ENCODE measurements around the gene TSSC4. TPM values are rescaled to one million over a fixed set of nuclear protein-coding genes. Genes with fewer than 3 reads are reported as not detected.

The TSSC4 gene
- total RNA-seq, 2 donors from 2014 or later, result 31.8 to 38.7 TPM

- no peak for DNase-seq (ENCODE audit: low spot score in 2 of 2)
- H3K36me3 Mint-ChIP-seq, result peaks cover 0 to 4% of the 10 kb centered on the region in 2 donors
- no peaks in the 10 kb centered on the region for H3K9me3 Mint-ChIP-seq
- ATAC-seq, result no peak
- H3K27ac Mint-ChIP-seq, result peak overlapping the region; percentile 78 to 92
These were observed 19.7 kb upstream of the TSSC4 start for GRCh38 chr11:2380807-2381350.

- DNase-seq (ENCODE audit: low spot score in 2 of 2), result no peak
- Mint-ChIP-seq H3K9me3 (no peaks in the 10 kb centered on the region), H3K36me3 (peaks cover 0 to 4% of the 10 kb centered on the region in 2 donors), H3K27ac (peak overlapping the region; percentile 78 to 92)
- ATAC-seq, result no peak
These were observed 18.9 kb upstream of the TSSC4 start for GRCh38 chr11:2381494-2382128.

GRCh38 chr11:2382129-2382517 lies 18.4 kb upstream of the TSSC4 start:
- peak overlapping the region; percentile 29 to 62 for H3K27ac Mint-ChIP-seq
- no peak for DNase-seq (ENCODE audit: low spot score in 2 of 2)
- ATAC-seq, result no peak
- H3K9me3 Mint-ChIP-seq, result no peaks in the 10 kb centered on the region
- peaks cover 0 to 4% of the 10 kb centered on the region in 2 donors for H3K36me3 Mint-ChIP-seq

GRCh38 chr11:2382936-2383851 lies 17.4 kb upstream of the TSSC4 start:
- Mint-ChIP-seq H3K36me3 (peaks cover 0 to under 1% of the 10 kb centered on the region in 2 donors), H3K27ac (peak overlapping the region; percentile 29 to 62), H3K9me3 (no peaks in the 10 kb centered on the region)
- ATAC-seq (no peak), DNase-seq (ENCODE audit: low spot score in 2 of 2) (no peak)

- no peaks in the 10 kb centered on the region for H3K9me3 Mint-ChIP-seq
- DNase-seq (ENCODE audit: low spot score in 2 of 2) (no peak), ATAC-seq (no peak)
- H3K36me3 Mint-ChIP-seq, result no peaks in the 10 kb centered on the region
- H3K27ac Mint-ChIP-seq, result no peak overlapping the region
These were observed 16.4 kb upstream of the TSSC4 start for GRCh38 chr11:2383852-2384804.

- no peaks in the 10 kb centered on the region for H3K9me3 Mint-ChIP-seq
- no peaks in the 10 kb centered on the region for H3K36me3 Mint-ChIP-seq
- ATAC-seq (no peak), DNase-seq (ENCODE audit: low spot score in 2 of 2) (no peak)
- H3K27ac Mint-ChIP-seq, result peak overlapping the region in 1 of 2 donors; percentile 46
These were observed 15.1 kb upstream of the TSSC4 start for GRCh38 chr11:2385156-2386151.

- DNase-seq (ENCODE audit: low spot score in 2 of 2) (no peak), ATAC-seq (no peak)
- Mint-ChIP-seq H3K27ac (peak overlapping the region in 1 of 2 donors; percentile 46), H3K36me3 (no peaks in the 10 kb centered on the region), H3K9me3 (no peaks in the 10 kb centered on the region)
These were observed 14.0 kb upstream of the TSSC4 start for GRCh38 chr11:2386591-2386990.

- Mint-ChIP-seq H3K36me3 (no peaks in the 10 kb centered on the region), H3K9me3 (no peaks in the 10 kb centered on the region), H3K27ac (peak overlapping the region; percentile 46 to 55)
- ATAC-seq (peak; percentile 30 to 64), DNase-seq (ENCODE audit: low spot score in 2 of 2) (no peak)
These were observed 13.1 kb upstream of the TSSC4 start for GRCh38 chr11:2387266-2387987.

- Mint-ChIP-seq H3K27ac (peak overlapping the region; percentile 68 to 79), H3K9me3 (no peaks in the 10 kb centered on the region), H3K36me3 (no peaks in the 10 kb centered on the region)
- DNase-seq (ENCODE audit: low spot score in 2 of 2) (no peak), ATAC-seq (no peak)
These were observed 11.8 kb upstream of the TSSC4 start for GRCh38 chr11:2388431-2389376.

GRCh38 chr11:2389377-2390026 lies 11.0 kb upstream of the TSSC4 start:
- H3K27ac Mint-ChIP-seq, result peak overlapping the region; percentile 79 to 93
- H3K36me3 Mint-ChIP-seq, result no peaks in the 10 kb centered on the region
- DNase-seq (ENCODE audit: low spot score in 2 of 2) (no peak), ATAC-seq (peak in 1 of 2 donors; percentile 10)
- no peaks in the 10 kb centered on the region for H3K9me3 Mint-ChIP-seq

- ATAC-seq (no peak), DNase-seq (ENCODE audit: low spot score in 2 of 2) (no peak)
- Mint-ChIP-seq H3K36me3 (no peaks in the 10 kb centered on the region), H3K27ac (peak overlapping the region; percentile 79 to 93), H3K9me3 (no peaks in the 10 kb centered on the region)
These were observed 10.3 kb upstream of the TSSC4 start for GRCh38 chr11:2390091-2390724.

- no peak for ATAC-seq
- Mint-ChIP-seq H3K36me3 (no peaks in the 10 kb centered on the region), H3K27ac (peak overlapping the region; percentile 79 to 91), H3K9me3 (no peaks in the 10 kb centered on the region)
- no peak for DNase-seq (ENCODE audit: low spot score in 2 of 2)
These were observed 9.8 kb upstream of the TSSC4 start for GRCh38 chr11:2390725-2391151.
